T-helper 2 cell (primary cell): ENCODE data around the gene PIK3CD.

Source experiments
- DNase-seq, 5 experiments: peaks; one replicate each; pipeline versions ENCODE4 v3.0.0 to v3.0.0-alpha.2; 2012 to 2022

The PIK3CD gene

GRCh38 chr1:9719978-9720722 lies 68.6 kb downstream of the PIK3CD start:
- no peak for DNase-seq

GRCh38 chr1:9720785-9721605 lies 69.5 kb downstream of the PIK3CD start:
- no peak for DNase-seq

GRCh38 chr1:9721606-9722377 lies 70.3 kb downstream of the PIK3CD start:
- peak; percentile 57 to 74 (median 67) for DNase-seq

GRCh38 chr1:9722378-9722749 lies 70.8 kb downstream of the PIK3CD start:
- DNase-seq, result no peak

- no peak for DNase-seq
Observed at GRCh38 chr1:9723068-9723805, 71.7 kb downstream of the PIK3CD start.

GRCh38 chr1:9723926-9724325 lies 72.4 kb downstream of the PIK3CD start:
- DNase-seq, result no peak

GRCh38 chr1:9724706-9725476 lies 73.4 kb downstream of the PIK3CD start:
- DNase-seq, result peak; percentile 48 to 71 (median 53)

- DNase-seq, result no peak
Observed at GRCh38 chr1:9726406-9726805, 74.9 kb downstream of the PIK3CD start.

GRCh38 chr1:9726905-9727595 lies 75.5 kb downstream of the PIK3CD start:
- DNase-seq, result no peak

- DNase-seq, result peak in 3 of 5 experiments; percentile 51 to 83 (median 59)
Observed at GRCh38 chr1:9728451-9729295, 77.1 kb downstream of the PIK3CD start.

GRCh38 chr1:9729523-9729922 lies 78.0 kb downstream of the PIK3CD start:
- DNase-seq, result no peak

- no peak for DNase-seq
Observed at GRCh38 chr1:9730096-9730901, 78.8 kb downstream of the PIK3CD start.

- no peak for DNase-seq
Observed at GRCh38 chr1:9731051-9731537, 79.6 kb downstream of the PIK3CD start.

GRCh38 chr1:9731561-9731960 lies 80.0 kb downstream of the PIK3CD start:
- no peak for DNase-seq

GRCh38 chr1:9732123-9732971 lies 80.8 kb downstream of the PIK3CD start:
- DNase-seq, result no peak

GRCh38 chr1:9733160-9733789 lies 81.7 kb downstream of the PIK3CD start:
- no peak for DNase-seq

- DNase-seq, result no peak
Observed at GRCh38 chr1:9735800-9736199, 84.3 kb downstream of the PIK3CD start.

GRCh38 chr1:9736241-9736640 lies 84.7 kb downstream of the PIK3CD start:
- DNase-seq, result no peak
